Measurements from ENCODE around the gene PSMD1. TPM values are rescaled to one million over a fixed set of nuclear protein-coding genes. Genes with fewer than 3 reads are reported as not detected.

The PSMD1 gene
- total and polyA plus RNA-seq, 7 donors, result 41.2 to 90.3 (median 50.7) TPM

GRCh38 chr2:231058761-231059550 lies 2.3 kb downstream of the PSMD1 start:
- WGBS, 2 donors, result 77 to 87% methylated on average over 4 of the region's 4 CpGs
- Histone ChIP-seq H3K27ac (no peak overlapping the region), H3K4me1 (peaks cover 0 to 42% (median 33%) of the 10 kb centered on the region in 4 donors), H3K4me3 (no peak overlapping the region), H3K27me3 (no peaks in the 10 kb centered on the region), H3K9me3 (no peaks in the 10 kb centered on the region), H3K36me3 (peaks cover 0 to 30% (median 7%) of the 10 kb centered on the region in 4 donors)
- DNase-seq, result no peak
- no peak for TF ChIP-seq POLR2A (IDR thresholded peaks at IDR 0.05)
- TF ChIP-seq EP300 (IDR thresholded peaks at IDR 0.05), result no peak
- no peak for TF ChIP-seq POLR2AphosphoS5 (IDR thresholded peaks at IDR 0.05)
- TF ChIP-seq CTCF (IDR thresholded peaks at IDR 0.05), result no peak
- intact Hi-C loops (cut with DNase I), result no loop called here

GRCh38 chr2:231059756-231060155 lies 3.1 kb downstream of the PSMD1 start:
- peaks cover 0 to 38% (median 10%) of the 10 kb centered on the region in 4 donors for H3K36me3 ChIP-seq
- no peak overlapping the region for H3K4me3 ChIP-seq
- H3K4me1 ChIP-seq, result peaks cover 0 to 42% (median 33%) of the 10 kb centered on the region in 4 donors
- DNase-seq, result no peak
- intact Hi-C loops (cut with DNase I), result no loop called here
- no peak overlapping the region for H3K27ac ChIP-seq
- WGBS, 2 donors, result 86 to 90% methylated on average over 2 of the region's 2 CpGs
- no peaks in the 10 kb centered on the region for H3K9me3 ChIP-seq
- TF ChIP-seq CTCF (IDR thresholded peaks at IDR 0.05) (no peak), EP300 (IDR thresholded peaks at IDR 0.05) (no peak), POLR2A (IDR thresholded peaks at IDR 0.05) (no peak), POLR2AphosphoS5 (IDR thresholded peaks at IDR 0.05) (no peak)
- H3K27me3 ChIP-seq, result no peaks in the 10 kb centered on the region

GRCh38 chr2:231062776-231063175 lies 6.1 kb downstream of the PSMD1 start:
- Histone ChIP-seq H3K27me3 (no peaks in the 10 kb centered on the region), H3K4me1 (peaks cover 0 to 30% (median 25%) of the 10 kb centered on the region in 4 donors), H3K4me3 (no peak overlapping the region), H3K9me3 (no peaks in the 10 kb centered on the region), H3K36me3 (peaks cover 2 to 67% (median 21%) of the 10 kb centered on the region in 4 donors), H3K27ac (no peak overlapping the region)
- WGBS, 2 donors, result 88 to 89% methylated on average over 3 of the region's 3 CpGs
- TF ChIP-seq POLR2AphosphoS5 (IDR thresholded peaks at IDR 0.05), result no peak
- no peak for TF ChIP-seq EP300 (IDR thresholded peaks at IDR 0.05)
- no peak for TF ChIP-seq POLR2A (IDR thresholded peaks at IDR 0.05)
- no peak for TF ChIP-seq CTCF (IDR thresholded peaks at IDR 0.05)
- no peak for DNase-seq
- intact Hi-C loops (cut with DNase I), result no loop called here

GRCh38 chr2:231063347-231063746 lies 6.7 kb downstream of the PSMD1 start:
- peaks cover 0 to 24% (median 19%) of the 10 kb centered on the region in 4 donors for H3K4me1 ChIP-seq
- peaks cover 4 to 72% (median 25%) of the 10 kb centered on the region in 4 donors for H3K36me3 ChIP-seq
- TF ChIP-seq POLR2AphosphoS5 (IDR thresholded peaks at IDR 0.05) (no peak), EP300 (IDR thresholded peaks at IDR 0.05) (no peak), CTCF (IDR thresholded peaks at IDR 0.05) (no peak), POLR2A (IDR thresholded peaks at IDR 0.05) (no peak)
- no peak overlapping the region for H3K4me3 ChIP-seq
- WGBS, 2 donors, result 95 to 98% methylated on average over 1 of the region's 1 CpG
- DNase-seq, result no peak
- no peaks in the 10 kb centered on the region for H3K9me3 ChIP-seq
- H3K27me3 ChIP-seq, result no peaks in the 10 kb centered on the region
- intact Hi-C loops (cut with DNase I), result no loop called here
- no peak overlapping the region for H3K27ac ChIP-seq
